Measurements from ENCODE around the gene DCLRE1A. TPM values are rescaled to one million over a fixed set of nuclear protein-coding genes. Genes with fewer than 3 reads are reported as not detected.

Gene DCLRE1A
- total RNA-seq, 1 experiment from 2014 or later, result 7.7 TPM

GRCh38 chr10:113882240-113882639 is 28.4 kb upstream of the DCLRE1A start:
- BruUV-seq (replicated peaks), result no TSS peak
- H3K4me2 ChIP-seq, result no peak overlapping the region
- H3K9me3 ChIP-seq (ENCODE audit: insufficient read depth, low read depth), result no peaks in the 10 kb centered on the region
- no peaks in the 10 kb centered on the region for H3K36me3 ChIP-seq (ENCODE audit: low read depth)
- no peaks in the 10 kb centered on the region for H3K79me2 ChIP-seq (ENCODE audit: low read depth)
- no peak for DNase-seq
- no peaks in the 10 kb centered on the region for H3F3A ChIP-seq (ENCODE audit: insufficient read depth, low read depth)
- no peak overlapping the region for H3K27ac ChIP-seq
- intact Hi-C loops (cut with micrococcal nuclease; ENCODE audit: unreplicated experiment), result no loop called here
- ChIA-PET CTCF (no interaction called here), POLR2A (ENCODE audit: unreplicated experiment) (no interaction called here)
- no peak overlapping the region for H3K4me3 ChIP-seq
- no peak overlapping the region for H2AFZ ChIP-seq
- H3K4me1 ChIP-seq (replicated peaks; ENCODE audit: insufficient read depth), result no peaks in the 10 kb centered on the region
- no peaks in the 10 kb centered on the region for H4K20me1 ChIP-seq (ENCODE audit: insufficient read depth)
- no peaks in the 10 kb centered on the region for H3K9me2 ChIP-seq (ENCODE audit: insufficient read depth)
- H3K27me3 ChIP-seq (ENCODE audit: insufficient read depth, low read depth), result no peaks in the 10 kb centered on the region
- no peak for TF ChIP-seq CTCF (conservative IDR thresholded peaks at IDR 0.05)
- TF ChIP-seq EZH2 (IDR thresholded peaks at IDR 0.05; ENCODE audit: low read depth), result no peak

GRCh38 chr10:113880236-113880635 is 26.4 kb upstream of the DCLRE1A start:
- H3F3A ChIP-seq (ENCODE audit: insufficient read depth, low read depth), result no peaks in the 10 kb centered on the region
- BruUV-seq (replicated peaks), result no TSS peak
- no peak overlapping the region for H3K4me2 ChIP-seq
- ChIA-PET CTCF (no interaction called here), POLR2A (ENCODE audit: unreplicated experiment) (no interaction called here)
- intact Hi-C loops (cut with micrococcal nuclease; ENCODE audit: unreplicated experiment), result no loop called here
- H3K27ac ChIP-seq, result no peak overlapping the region
- no peaks in the 10 kb centered on the region for H3K36me3 ChIP-seq (ENCODE audit: low read depth)
- DNase-seq, result no peak
- no peaks in the 10 kb centered on the region for H3K9me2 ChIP-seq (ENCODE audit: insufficient read depth)
- H3K27me3 ChIP-seq (ENCODE audit: insufficient read depth, low read depth), result no peaks in the 10 kb centered on the region
- no peak overlapping the region for H3K4me3 ChIP-seq
- H3K9me3 ChIP-seq (ENCODE audit: insufficient read depth, low read depth), result no peaks in the 10 kb centered on the region
- TF ChIP-seq EZH2 (IDR thresholded peaks at IDR 0.05; ENCODE audit: low read depth) (no peak), CTCF (conservative IDR thresholded peaks at IDR 0.05) (no peak)
- no peak overlapping the region for H2AFZ ChIP-seq
- no peaks in the 10 kb centered on the region for H3K79me2 ChIP-seq (ENCODE audit: low read depth)
- H3K4me1 ChIP-seq (replicated peaks; ENCODE audit: insufficient read depth), result no peaks in the 10 kb centered on the region
- H4K20me1 ChIP-seq (ENCODE audit: insufficient read depth), result no peaks in the 10 kb centered on the region

- Histone ChIP-seq H3K9me2 (ENCODE audit: insufficient read depth) (no peaks in the 10 kb centered on the region), H3K4me3 (no peak overlapping the region), H3K4me2 (no peak overlapping the region), H3F3A (ENCODE audit: insufficient read depth, low read depth) (no peaks in the 10 kb centered on the region), H3K4me1 (replicated peaks; ENCODE audit: insufficient read depth) (no peaks in the 10 kb centered on the region), H3K79me2 (ENCODE audit: low read depth) (0 out of 2 replicates have a peak, but pooled peaks cover 2% of the 10 kb centered on the region), H2AFZ (no peak overlapping the region), H3K27ac (no peak overlapping the region), H4K20me1 (ENCODE audit: insufficient read depth) (no peaks in the 10 kb centered on the region), H3K36me3 (ENCODE audit: low read depth) (no peaks in the 10 kb centered on the region), H3K9me3 (ENCODE audit: insufficient read depth, low read depth) (no peaks in the 10 kb centered on the region), H3K27me3 (ENCODE audit: insufficient read depth, low read depth) (no peaks in the 10 kb centered on the region)
- no TSS peak for BruUV-seq (replicated peaks)
- ChIA-PET CTCF (no interaction called here), POLR2A (ENCODE audit: unreplicated experiment) (no interaction called here)
- DNase-seq, result no peak
- intact Hi-C loops (cut with micrococcal nuclease; ENCODE audit: unreplicated experiment), result no loop called here
- TF ChIP-seq EZH2 (IDR thresholded peaks at IDR 0.05; ENCODE audit: low read depth), result no peak
- no peak for TF ChIP-seq CTCF (conservative IDR thresholded peaks at IDR 0.05)
Observed at GRCh38 chr10:113879691-113880090, 25.8 kb upstream of the DCLRE1A start.

Measured in PC-9 (cell line).